Measurements from ENCODE around the gene CCDC13. TPM values are rescaled to one million over a fixed set of nuclear protein-coding genes. Genes with fewer than 3 reads are reported as not detected.

Gene CCDC13
- total RNA-seq, 4 donors from 2014 or later, result 1.4 to 6.8 (median 4.2) TPM; not detected in 1

- TF ChIP-seq CTCF (IDR thresholded peaks at IDR 0.05) (no peak), POLR2A (IDR thresholded peaks at IDR 0.05) (no peak)
- no peaks in the 10 kb centered on the region for H3K27me3 ChIP-seq
- no peak overlapping the region for H3K27ac ChIP-seq
- peak overlapping the region in 2 of 4 donors; percentile 70 to 79 for H3K4me3 ChIP-seq
- no peaks in the 10 kb centered on the region for H3K9me3 ChIP-seq
- DNase-seq, result no peak
- H3K36me3 ChIP-seq, result no peaks in the 10 kb centered on the region
- peaks cover 0 to 37% (median 6%) of the 10 kb centered on the region in 4 donors for H3K4me1 ChIP-seq
These were observed 28.7 kb upstream of the CCDC13 start for GRCh38 chr3:42801784-42802183.

DNA sequence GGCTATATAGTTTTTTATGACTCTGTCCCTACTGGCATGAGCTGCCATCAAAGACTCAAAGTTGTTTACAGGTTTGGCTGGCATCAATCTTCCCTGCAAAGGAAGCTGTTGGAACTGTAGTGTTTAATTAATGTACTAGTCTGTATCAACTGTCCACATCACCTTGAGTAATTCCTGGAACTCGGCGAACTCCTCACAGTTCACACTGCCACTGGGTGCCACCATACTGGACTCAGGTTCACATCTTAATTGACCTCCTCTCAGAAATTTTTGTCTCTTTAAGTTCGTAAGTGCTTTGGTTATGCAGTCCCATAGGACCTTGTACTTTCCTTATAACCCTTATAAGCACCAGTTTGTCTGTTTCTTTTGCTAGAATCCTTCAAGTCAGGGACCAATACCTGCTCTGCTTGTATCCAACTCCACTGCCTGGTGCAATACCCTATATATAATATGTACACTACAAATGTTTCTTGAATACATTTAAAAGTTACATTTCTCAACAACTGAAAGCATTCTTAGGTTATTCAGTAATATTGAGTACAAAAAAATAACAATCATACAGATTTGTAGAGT lies 28.1 kb upstream of the CCDC13 start:
- H3K4me1 ChIP-seq, result peaks cover 0 to 37% (median 6%) of the 10 kb centered on the region in 4 donors
- H3K27ac ChIP-seq, result peak overlapping the region in 2 of 4 donors; percentile 1 to 11
- no peak for TF ChIP-seq CTCF (IDR thresholded peaks at IDR 0.05)
- peak in 1 of 2 donors; percentile 8 for TF ChIP-seq POLR2A (IDR thresholded peaks at IDR 0.05)
- H3K36me3 ChIP-seq, result no peaks in the 10 kb centered on the region
- no peaks in the 10 kb centered on the region for H3K27me3 ChIP-seq
- peak overlapping the region in 2 of 4 donors; percentile 70 to 79 for H3K4me3 ChIP-seq
- no peaks in the 10 kb centered on the region for H3K9me3 ChIP-seq
- no peak for DNase-seq

DNA sequence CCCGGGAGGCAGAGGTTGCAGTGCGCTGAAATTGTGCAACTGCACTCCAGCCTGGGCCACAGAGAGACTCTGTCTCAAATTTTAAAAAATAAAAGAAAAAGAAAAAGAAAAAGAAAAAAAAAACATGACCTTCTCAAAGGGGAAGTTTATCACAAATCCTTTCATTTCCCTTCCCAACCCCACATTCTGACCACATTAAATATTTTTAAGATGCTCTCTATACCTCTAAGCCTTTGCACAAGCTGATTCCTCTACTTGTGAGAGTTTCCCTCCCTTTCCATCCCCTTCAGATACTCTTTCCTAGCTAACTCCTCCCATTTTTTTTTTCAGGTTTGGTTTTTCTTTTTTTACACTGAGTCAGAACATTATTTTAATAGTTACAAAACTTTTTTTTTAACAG lies 27.2 kb upstream of the CCDC13 start:
- Histone ChIP-seq H3K4me1 (peaks cover 0 to 36% (median 6%) of the 10 kb centered on the region in 4 donors), H3K4me3 (no peak overlapping the region), H3K27ac (peak overlapping the region in 1 of 4 donors; percentile 4)

GRCh38 chr3:42799376-42799775 lies 26.3 kb upstream of the CCDC13 start:
- Histone ChIP-seq H3K4me1 (peaks cover 0 to 31% (median 6%) of the 10 kb centered on the region in 4 donors), H3K36me3 (no peaks in the 10 kb centered on the region), H3K9me3 (no peaks in the 10 kb centered on the region), H3K4me3 (no peak overlapping the region), H3K27me3 (no peaks in the 10 kb centered on the region), H3K27ac (no peak overlapping the region)
- TF ChIP-seq POLR2A (IDR thresholded peaks at IDR 0.05), result no peak
- TF ChIP-seq CTCF (IDR thresholded peaks at IDR 0.05), result no peak
- no peak for DNase-seq

More for the DNA sequence above, 27.2 kb upstream of the CCDC13 start:
- TF ChIP-seq POLR2A (IDR thresholded peaks at IDR 0.05) (no peak), CTCF (IDR thresholded peaks at IDR 0.05) (no peak)
- no peaks in the 10 kb centered on the region for H3K27me3 ChIP-seq
- DNase-seq, result no peak
- no peaks in the 10 kb centered on the region for H3K9me3 ChIP-seq
- H3K36me3 ChIP-seq, result no peaks in the 10 kb centered on the region

- TF ChIP-seq CTCF (IDR thresholded peaks at IDR 0.05) (no peak), POLR2A (IDR thresholded peaks at IDR 0.05) (no peak)
- Histone ChIP-seq H3K27me3 (no peaks in the 10 kb centered on the region), H3K4me3 (no peak overlapping the region), H3K4me1 (peaks cover 0 to 15% (median 2%) of the 10 kb centered on the region in 4 donors), H3K9me3 (no peaks in the 10 kb centered on the region), H3K27ac (no peak overlapping the region), H3K36me3 (peaks cover 0 to 21% (median 0%) of the 10 kb centered on the region in 3 donors)
- no peak for DNase-seq
These were observed 23.4 kb upstream of the CCDC13 start for GRCh38 chr3:42796332-42796885.
